ENCODE results near the gene CCDC192.

- TF ChIP-seq RARB (CRISPR knock-in tag; IDR thresholded peaks at IDR 0.05): no peak
- no peak for TF ChIP-seq PATZ1 (CRISPR knock-in tag; IDR thresholded peaks at IDR 0.05; ENCODE audit: borderline replicate concordance)
- no peak for TF ChIP-seq PPARA (CRISPR knock-in tag; IDR thresholded peaks at IDR 0.05; ENCODE audit: borderline replicate concordance)
Observed at GRCh38 chr5:127872494-127872893, 169.3 kb downstream of the CCDC192 start.

Measured in SK-N-SH treated with all-trans-retinoic acid at 6 μM for 48 hours (cell line).